ENCODE results near the gene MRPS22. TPM values are rescaled to one million over a fixed set of nuclear protein-coding genes. Genes with fewer than 3 reads are reported as not detected.

The MRPS22 gene
- total and polyA plus RNA-seq, 11 donors: 66.0 to 110 (median 78.7) TPM

- ATAC-seq (no peak), DNase-seq (no peak)
- WGBS, 4 donors: 28 to 55% (median 41%) methylated on average over 1 of the region's 1 CpG
- TF ChIP-seq CTCF (IDR thresholded peaks at IDR 0.05) (no peak), POLR2A (IDR thresholded peaks at IDR 0.05) (no peak)
- Histone ChIP-seq H3K9me3 (no peaks in the 10 kb centered on the region), H3K4me1 (no peaks in the 10 kb centered on the region), H3K27me3 (peaks cover 0 to 15% (median 0%) of the 10 kb centered on the region in 9 donors), H3K4me3 (no peak overlapping the region), H3K27ac (no peak overlapping the region), H3K36me3 (no peaks in the 10 kb centered on the region)
- intact Hi-C loops (cut with DNase I): no loop called here
Observed at GRCh38 chr3:139311557-139311956, 32.3 kb upstream of the MRPS22 start.

- Histone ChIP-seq H3K9me3 (no peaks in the 10 kb centered on the region), H3K27ac (no peak overlapping the region), H3K27me3 (peaks cover 0 to 23% (median 0%) of the 10 kb centered on the region in 9 donors), H3K4me3 (no peak overlapping the region), H3K4me1 (no peaks in the 10 kb centered on the region), H3K36me3 (no peaks in the 10 kb centered on the region)
- 94 to 100% (median 98%) methylated on average over 1 of the region's 1 CpG for WGBS, 4 donors
- no peak for DNase-seq
- TF ChIP-seq POLR2A (IDR thresholded peaks at IDR 0.05): no peak
- TF ChIP-seq CTCF (IDR thresholded peaks at IDR 0.05): no peak
- intact Hi-C loops (cut with DNase I): no loop called here
- ATAC-seq: no peak
Observed at GRCh38 chr3:139312416-139312815, 31.4 kb upstream of the MRPS22 start.

- intact Hi-C loops (cut with DNase I): no loop called here
- no peak for ATAC-seq
Observed at GRCh38 chr3:139312959-139313358, 30.9 kb upstream of the MRPS22 start.

GRCh38 chr3:139313921-139314320 lies 29.9 kb upstream of the MRPS22 start:
- ATAC-seq (no peak), DNase-seq (no peak)
- TF ChIP-seq CTCF (IDR thresholded peaks at IDR 0.05) (no peak), POLR2A (IDR thresholded peaks at IDR 0.05) (no peak)
- Histone ChIP-seq H3K27ac (no peak overlapping the region), H3K27me3 (peaks cover 0 to 26% (median 0%) of the 10 kb centered on the region in 9 donors), H3K36me3 (no peaks in the 10 kb centered on the region), H3K4me3 (no peak overlapping the region), H3K9me3 (no peaks in the 10 kb centered on the region), H3K4me1 (no peaks in the 10 kb centered on the region)
- intact Hi-C loops (cut with DNase I): no loop called here
- 82 to 89% (median 84%) methylated on average over 5 of the region's 5 CpGs for WGBS, 4 donors

More at GRCh38 chr3:139312959-139313358, 30.9 kb upstream of the MRPS22 start:
- TF ChIP-seq POLR2A (IDR thresholded peaks at IDR 0.05) (no peak), CTCF (IDR thresholded peaks at IDR 0.05) (no peak)
- H3K36me3 ChIP-seq: no peaks in the 10 kb centered on the region
- no peak overlapping the region for H3K4me3 ChIP-seq
- 79 to 93% (median 87%) methylated on average over 2 of the region's 2 CpGs for WGBS, 4 donors
- DNase-seq: no peak
- H3K4me1 ChIP-seq: no peaks in the 10 kb centered on the region
- H3K27me3 ChIP-seq: peaks cover 0 to 23% (median 0%) of the 10 kb centered on the region in 9 donors
- H3K9me3 ChIP-seq: no peaks in the 10 kb centered on the region
- no peak overlapping the region for H3K27ac ChIP-seq
